GM12872 (cell line): ENCODE data around the gene HAAO.

Experiments
- CTCF ChIP-seq: IDR thresholded peaks from 3 replicates; pipeline ENCODE4 v1.5.1; 2011; ENCODE audit warnings: low read depth, mild to moderate bottlenecking, low read length, moderate library complexity; ENCODE audit not compliant: insufficient read depth

The HAAO gene

GRCh38 chr2:42832289-42832634 is 39.9 kb upstream of the HAAO start:
- TF ChIP-seq CTCF: no peak

- no peak for TF ChIP-seq CTCF
Measured at GRCh38 chr2:42830922-42831574, 38.7 kb upstream of the HAAO start.

- no peak for TF ChIP-seq CTCF
Measured at GRCh38 chr2:42829671-42830440, 37.5 kb upstream of the HAAO start.

GRCh38 chr2:42828487-42829425 is 36.4 kb upstream of the HAAO start:
- peak; percentile 93 for TF ChIP-seq CTCF

- peak; percentile 95 for TF ChIP-seq CTCF
Measured at GRCh38 chr2:42827647-42828486, 35.5 kb upstream of the HAAO start.

- no peak for TF ChIP-seq CTCF
Measured at GRCh38 chr2:42826231-42826630, 33.8 kb upstream of the HAAO start.

- TF ChIP-seq CTCF: no peak
Measured at GRCh38 chr2:42824454-42824807, 32.0 kb upstream of the HAAO start.
